Mesenteric fat pad (tissue), 1 donor: ENCODE data around the gene KIAA0930. TPM values are rescaled to one million over a fixed set of nuclear protein-coding genes. Genes with fewer than 3 reads are reported as not detected.
"Not testable (repeated sequence)": the region's sequence is repeated elsewhere in the genome, so short reads cannot be mapped to it uniquely, and the experiment has no call there.

Experiments used
- DNase-seq: peaks from one replicate; pipeline ENCODE4 v3.0.0-alpha.2; 2020; ENCODE audit warnings: low spot score
- long read RNA-seq: library from polyadenylated mRNA; unstranded; transcript quantifications from one replicate; pipeline ENCODE4 v2.0.0, GENCODE V29; 2020
- total RNA-seq: library from RNA; stranded (reverse); fragmentation: NEBNext Ultra II Directional; extraction: Animal tissue kit (Norgen Biotek cat#: 25700); gene quantifications from one replicate; pipeline ENCODE4 v1.2.1, GENCODE V29; 2021
- donor health status: DM: yes; HTN: yes; CAD: no.

KIAA0930 gene
- total RNA-seq = 65.7 TPM
- long read RNA-seq, full-length matches to known transcripts = 10 of 29 reads
- long read RNA-seq, partial matches to known transcripts = 4 of 29 reads
- long read RNA-seq, other reads (novel, unspliced or antisense) = 15 of 29 reads

- DNase-seq = no peak
These were observed at the start of gene KIAA0930 for GRCh38 chr22:45240810-45241631. Gene KIAA0930 (minus strand): TSS chr22:45240894. CDS start chr22:45240703, 191 bp downstream.

DNA sequence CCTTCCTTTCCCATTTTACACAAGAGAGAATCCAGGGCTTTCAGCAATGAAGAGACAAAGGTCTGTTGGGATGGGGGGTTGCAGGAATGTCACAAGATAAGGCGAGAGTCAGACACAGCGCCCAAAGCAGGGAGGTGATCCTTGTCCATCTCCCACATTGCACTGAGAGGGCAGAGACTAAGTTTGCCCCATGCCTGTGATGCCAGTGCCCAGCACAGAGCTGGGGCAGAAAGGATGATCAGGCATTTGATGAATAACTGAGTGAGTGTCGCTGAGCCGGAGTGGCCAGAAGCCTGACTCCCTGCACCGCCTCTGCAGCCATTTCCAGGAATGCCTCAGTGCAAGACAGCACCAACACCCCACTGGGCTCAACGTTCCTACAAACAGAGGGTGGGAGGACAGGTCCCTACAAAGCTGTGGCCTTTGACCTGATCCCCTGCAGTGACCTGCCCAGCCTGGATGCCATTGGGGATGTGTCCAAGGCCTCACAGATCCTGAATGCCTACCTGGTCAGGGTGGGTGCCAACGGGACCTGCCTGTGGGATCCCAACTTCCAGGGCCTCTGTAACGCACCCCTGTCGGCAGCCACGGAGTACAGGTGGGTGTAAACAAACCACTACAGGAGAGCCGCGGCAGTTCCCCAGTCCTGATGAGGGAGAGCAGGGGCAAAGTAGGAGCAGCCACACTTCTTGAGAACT lies 46.3 kb upstream of the KIAA0930 start:
- DNase-seq = no peak

GRCh38 chr22:45285263-45286058 lies 44.8 kb upstream of the KIAA0930 start:
- no peak for DNase-seq

DNA sequence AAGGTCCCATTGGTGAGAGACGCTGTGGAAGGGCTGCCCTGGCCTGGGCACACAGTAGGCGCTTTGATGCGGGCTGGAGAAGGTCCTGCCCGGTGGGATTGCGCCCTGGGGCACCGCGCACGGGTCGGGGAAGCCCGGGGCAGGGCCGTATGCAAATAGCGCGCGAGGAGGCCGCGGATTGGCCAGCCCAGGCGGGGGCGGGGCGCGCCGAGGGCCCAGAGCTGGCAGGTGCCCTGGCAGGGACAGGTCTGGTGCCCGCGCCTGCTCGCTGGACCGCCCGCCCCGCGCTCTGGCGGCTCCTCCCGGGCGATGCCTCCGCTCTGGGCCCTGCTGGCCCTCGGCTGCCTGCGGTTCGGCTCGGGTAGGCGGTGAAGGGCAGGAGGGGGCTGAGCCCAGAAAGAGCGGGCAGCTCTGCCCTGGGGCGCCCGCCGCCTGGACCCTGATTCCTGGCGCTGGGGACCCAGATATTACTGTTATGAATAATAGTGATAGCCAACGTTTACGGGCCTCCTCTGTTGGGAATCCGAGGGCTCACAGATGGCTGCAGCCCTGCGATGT lies 44.1 kb upstream of the KIAA0930 start, which contains the start of gene UPK3A:
Gene UPK3A, plus strand, starts transcription at position 245 of the 558 bp plus-strand sequence. Its CDS starts 65 bp downstream, at position 310.
- no peak for DNase-seq

DNA sequence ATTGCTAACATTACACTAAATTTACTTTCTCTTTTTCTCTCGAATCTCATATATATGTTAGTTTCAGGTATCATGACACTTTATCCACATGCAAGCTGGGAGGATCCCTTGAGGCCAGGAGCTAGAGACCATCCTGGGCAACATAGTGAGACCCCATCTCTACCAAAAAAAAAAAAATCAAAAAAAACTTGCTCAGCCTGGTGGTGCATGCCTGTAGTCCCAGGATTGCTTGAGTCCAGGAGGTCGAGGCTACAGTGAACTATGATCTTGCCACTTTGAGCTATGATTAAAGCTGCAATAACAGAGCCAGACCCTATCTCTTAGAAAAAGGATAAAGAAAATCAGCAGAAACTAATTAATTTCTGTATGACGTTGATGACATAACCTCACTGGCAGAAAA lies 40.3 kb upstream of the KIAA0930 start:
- DNase-seq = no peak

GRCh38 chr22:45280587-45280980 lies 39.9 kb upstream of the KIAA0930 start:
- DNase-seq = no peak

DNA sequence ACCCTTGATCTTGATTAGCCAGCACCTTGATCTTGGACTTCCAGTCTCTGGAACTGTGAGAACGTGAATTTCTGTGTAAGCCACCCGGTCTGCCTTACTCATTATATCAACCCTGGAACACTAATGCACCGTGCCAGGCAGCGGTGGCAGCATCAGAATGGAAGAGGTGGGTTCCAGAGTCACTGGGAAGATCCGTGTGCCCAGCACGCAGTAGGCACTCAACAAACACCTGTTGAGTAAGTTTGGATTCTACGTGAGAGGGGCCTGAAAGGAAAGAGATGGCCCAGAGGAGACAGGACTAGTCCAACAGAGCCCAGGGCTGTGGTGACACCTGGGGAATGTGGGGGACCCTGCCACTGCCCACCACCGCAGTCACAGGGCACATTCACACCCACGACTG lies 37.4 kb upstream of the KIAA0930 start:
- no peak for DNase-seq

GRCh38 chr22:45277720-45278119 lies 37.0 kb upstream of the KIAA0930 start:
- not testable (repeated sequence) for DNase-seq

- DNase-seq = no peak
These were observed 35.9 kb upstream of the KIAA0930 start for GRCh38 chr22:45276507-45277105.

DNA sequence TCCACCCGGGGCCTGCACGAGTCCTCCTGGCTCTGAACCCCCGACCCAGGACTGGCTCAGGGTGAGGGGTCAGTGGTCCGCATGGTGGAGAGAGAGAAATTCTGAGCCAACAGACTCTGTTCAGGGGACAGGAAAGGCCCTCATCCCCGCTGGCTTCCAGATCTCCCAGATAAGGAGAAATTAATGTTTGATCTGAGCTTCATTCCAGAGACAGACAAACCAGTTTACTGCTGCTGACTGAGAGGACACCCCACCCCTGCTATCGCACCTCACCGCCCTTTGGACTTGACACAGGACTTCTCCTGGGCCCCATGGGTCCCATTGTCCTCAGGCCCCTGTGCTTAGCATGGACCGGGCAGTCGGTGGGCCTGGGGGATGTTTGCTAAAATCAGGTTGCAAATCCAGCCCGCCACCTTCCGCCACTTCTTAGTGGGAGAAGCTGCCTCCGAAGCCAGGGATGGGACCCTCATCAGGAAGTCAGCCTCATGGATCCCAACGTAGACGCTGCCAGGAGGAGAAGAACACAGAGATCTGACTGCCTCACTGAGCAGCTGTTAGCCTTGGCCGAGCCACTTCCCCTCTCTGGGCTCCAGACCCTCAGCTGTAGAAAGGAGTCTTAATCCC lies 32.9 kb upstream of the KIAA0930 start:
- DNase-seq = no peak

DNA sequence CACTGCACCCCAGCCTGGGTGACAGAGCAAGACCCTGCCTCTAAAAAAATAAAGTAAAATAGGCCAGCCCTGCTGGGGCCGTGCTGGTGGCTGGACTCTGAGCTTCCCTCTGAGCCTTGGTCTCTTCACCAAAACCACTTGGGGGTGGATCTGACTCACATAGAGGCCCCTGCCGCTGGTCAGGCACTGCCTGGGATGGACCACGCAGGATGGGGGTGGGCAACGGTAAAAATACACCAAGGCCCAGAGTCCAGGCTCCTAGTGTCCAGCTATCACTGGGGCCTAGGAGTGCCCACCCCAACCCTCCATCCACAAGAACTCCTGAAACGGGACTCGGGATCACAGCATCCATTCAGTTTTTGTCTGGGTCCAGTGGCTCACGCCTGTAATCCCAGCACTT lies 31.8 kb upstream of the KIAA0930 start:
- no peak for DNase-seq

- DNase-seq = no peak
These were observed 31.0 kb upstream of the KIAA0930 start for GRCh38 chr22:45271667-45272201.

- DNase-seq = no peak
These were observed 29.7 kb upstream of the KIAA0930 start for GRCh38 chr22:45270095-45271020.

GRCh38 chr22:45268958-45269844 lies 28.5 kb upstream of the KIAA0930 start:
- peak; percentile 98 for DNase-seq

- DNase-seq = no peak
These were observed 27.7 kb upstream of the KIAA0930 start for GRCh38 chr22:45268167-45268957.

GRCh38 chr22:45265535-45265934 lies 24.8 kb upstream of the KIAA0930 start:
- no peak for DNase-seq
